ENCODE measurements around the gene NPIPA8.
"Not testable (repeated sequence)": the region's sequence is repeated elsewhere in the genome, so short reads cannot be mapped to it uniquely, and the experiment has no call there.

Gene NPIPA8

GRCh38 chr16:18336636-18337035 is at the start of gene NPIPA8:
NPIPA8 (minus strand) TSS chr16:18336736; CDS start chr16:18332662, 4,074 bp downstream.
- not testable (repeated sequence) for DNase-seq

- not testable (repeated sequence) for DNase-seq
Measured at GRCh38 chr16:18385285-18385684, 48.7 kb upstream of the NPIPA8 start.

GRCh38 chr16:18384869-18385268 is 48.3 kb upstream of the NPIPA8 start:
- DNase-seq = not testable (repeated sequence)

- not testable (repeated sequence) for DNase-seq
Measured at GRCh38 chr16:18384098-18384636, 47.6 kb upstream of the NPIPA8 start.

GRCh38 chr16:18382696-18383095 is 46.2 kb upstream of the NPIPA8 start:
- not testable (repeated sequence) for DNase-seq

- not testable (repeated sequence) for DNase-seq
Measured at GRCh38 chr16:18347742-18348141, 11.2 kb upstream of the NPIPA8 start.

GRCh38 chr16:18346993-18347392 is 10.5 kb upstream of the NPIPA8 start:
- not testable (repeated sequence) for DNase-seq

GRCh38 chr16:18344634-18345033 is 8.1 kb upstream of the NPIPA8 start:
- not testable (repeated sequence) for DNase-seq

- not testable (repeated sequence) for DNase-seq
Measured at GRCh38 chr16:18341986-18342385, 5.5 kb upstream of the NPIPA8 start.

- not testable (repeated sequence) for DNase-seq
Measured at GRCh38 chr16:18341417-18341960, 5.0 kb upstream of the NPIPA8 start.

GRCh38 chr16:18339210-18339609 is 2.7 kb upstream of the NPIPA8 start:
- not testable (repeated sequence) for DNase-seq

- not testable (repeated sequence) for DNase-seq
Measured at GRCh38 chr16:18311811-18312210, 24.7 kb downstream of the NPIPA8 start.

GRCh38 chr16:18309159-18309558 is 27.4 kb downstream of the NPIPA8 start:
- DNase-seq = not testable (repeated sequence)

- not testable (repeated sequence) for DNase-seq
Measured at GRCh38 chr16:18307241-18307640, 29.3 kb downstream of the NPIPA8 start.

- DNase-seq = not testable (repeated sequence)
Measured at GRCh38 chr16:18306066-18306465, 30.5 kb downstream of the NPIPA8 start.

- DNase-seq = not testable (repeated sequence)
Measured at GRCh38 chr16:18303059-18303706, 33.4 kb downstream of the NPIPA8 start.

- not testable (repeated sequence) for DNase-seq
Measured at GRCh38 chr16:18297714-18298113, 38.8 kb downstream of the NPIPA8 start.

GRCh38 chr16:18296931-18297330 is 39.6 kb downstream of the NPIPA8 start:
- not testable (repeated sequence) for DNase-seq

GRCh38 chr16:18294371-18294770 is 42.2 kb downstream of the NPIPA8 start:
- not testable (repeated sequence) for DNase-seq

- DNase-seq = not testable (repeated sequence)
Measured at GRCh38 chr16:18293337-18293956, 43.1 kb downstream of the NPIPA8 start.

- DNase-seq = not testable (repeated sequence)
Measured at GRCh38 chr16:18290959-18291358, 45.6 kb downstream of the NPIPA8 start.

- DNase-seq = not testable (repeated sequence)
Measured at GRCh38 chr16:18286342-18286741, 50.2 kb downstream of the NPIPA8 start.

GRCh38 chr16:18280319-18280718 is 56.2 kb downstream of the NPIPA8 start:
- not testable (repeated sequence) for DNase-seq

- DNase-seq = not testable (repeated sequence)
Measured at GRCh38 chr16:18276756-18277155, 59.8 kb downstream of the NPIPA8 start.
